Ascending aorta (tissue), 2 donors: ENCODE measurements around the gene DQX1. TPM values are rescaled to one million over a fixed set of nuclear protein-coding genes. Genes with fewer than 3 reads are reported as not detected.

Experiments used
- DNase-seq, 2 donors: peaks; one replicate each; pipeline ENCODE4 v3.0.0-alpha.2; 2019; ENCODE audit warnings: low spot score in 2 of 2
- H3K27ac ChIP-seq, 2 donors: fragments of 200-600 bp; sonication (generic); one replicate each; pipeline ENCODE4 v1.5.1; 2016 to 2017; ENCODE audit warnings: mild to moderate bottlenecking in 1 of 2
- H3K27me3 ChIP-seq: fragments of 200-600 bp; sonication (generic); one replicate; pipeline ENCODE4 v1.5.1; 2017
- H3K36me3 ChIP-seq, 2 donors: fragments of 200-600 bp; sonication (generic); one replicate each; pipeline ENCODE4 v1.5.1; 2016
- H3K4me1 ChIP-seq, 2 donors: fragments of 200-600 bp; sonication (generic); one replicate each; pipeline ENCODE4 v1.5.1; 2016 to 2017; ENCODE audit warnings: mild to moderate bottlenecking in 1 of 2
- H3K4me3 ChIP-seq, 2 donors: fragments of 200-600 bp; sonication (generic); one replicate each; pipeline ENCODE4 v1.5.1; 2016 to 2017; ENCODE audit warnings: mild to moderate bottlenecking in 1 of 2
- H3K9me3 ChIP-seq, 2 donors: fragments of 200-600 bp; sonication (generic); one replicate each; pipeline ENCODE4 v1.5.1; 2016
- intact Hi-C: fragments of 100-400 bp; cut with DNase I; formaldehyde crosslinking; loops from one replicate; pipeline ENCODE4 v1.15.1; 2023
- total RNA-seq: library from RNA; depleted of rRNA; stranded (reverse); fragments of >200 nt; gene quantifications from one replicate; pipeline ENCODE4 v1.1.0, GENCODE V29; 2016
- TF ChIP-seq, protein P1 (sequence below), 3 experiments: fragments of 200-600 bp in 2 of 3; fragments of 450-650 bp in 1 of 3; sonication (generic) in 2 of 3; IDR thresholded peaks; one replicate each; pipeline ENCODE4 v1.5.1; 2016 to 2019; ENCODE audit warnings: antibody characterized with exemption in 3 of 3, mild to moderate bottlenecking in 1 of 3, moderate library complexity in 1 of 3

The DQX1 gene
- total RNA-seq, 1 donor from 2014 or later, result not detected

DNA sequence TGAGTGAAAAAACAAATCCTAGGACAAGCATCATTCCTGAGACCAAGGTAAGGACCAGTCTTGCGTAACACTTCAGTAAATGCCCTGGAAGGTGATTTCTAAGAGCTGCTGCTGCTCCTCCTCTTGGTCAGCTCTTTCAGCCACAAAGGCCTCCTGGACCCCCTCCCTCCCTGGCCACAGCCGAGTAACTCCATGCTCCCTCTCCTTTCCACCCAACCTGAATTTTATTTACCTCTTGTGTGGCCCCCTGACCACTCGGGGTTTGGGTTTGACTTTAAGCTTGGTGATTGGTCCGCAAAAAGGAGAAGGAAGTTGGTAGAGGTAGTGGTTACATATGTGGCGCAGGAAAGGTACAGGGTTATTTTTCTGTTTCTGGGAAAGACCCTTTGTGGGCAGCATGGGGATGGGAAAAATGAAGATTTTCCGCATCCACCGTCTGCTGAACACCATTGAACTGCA is 12.9 kb upstream of the DQX1 start:
- intact Hi-C loops, result no loop called here
- TF ChIP-seq, protein P1, sequence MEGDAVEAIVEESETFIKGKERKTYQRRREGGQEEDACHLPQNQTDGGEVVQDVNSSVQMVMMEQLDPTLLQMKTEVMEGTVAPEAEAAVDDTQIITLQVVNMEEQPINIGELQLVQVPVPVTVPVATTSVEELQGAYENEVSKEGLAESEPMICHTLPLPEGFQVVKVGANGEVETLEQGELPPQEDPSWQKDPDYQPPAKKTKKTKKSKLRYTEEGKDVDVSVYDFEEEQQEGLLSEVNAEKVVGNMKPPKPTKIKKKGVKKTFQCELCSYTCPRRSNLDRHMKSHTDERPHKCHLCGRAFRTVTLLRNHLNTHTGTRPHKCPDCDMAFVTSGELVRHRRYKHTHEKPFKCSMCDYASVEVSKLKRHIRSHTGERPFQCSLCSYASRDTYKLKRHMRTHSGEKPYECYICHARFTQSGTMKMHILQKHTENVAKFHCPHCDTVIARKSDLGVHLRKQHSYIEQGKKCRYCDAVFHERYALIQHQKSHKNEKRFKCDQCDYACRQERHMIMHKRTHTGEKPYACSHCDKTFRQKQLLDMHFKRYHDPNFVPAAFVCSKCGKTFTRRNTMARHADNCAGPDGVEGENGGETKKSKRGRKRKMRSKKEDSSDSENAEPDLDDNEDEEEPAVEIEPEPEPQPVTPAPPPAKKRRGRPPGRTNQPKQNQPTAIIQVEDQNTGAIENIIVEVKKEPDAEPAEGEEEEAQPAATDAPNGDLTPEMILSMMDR (IDR thresholded peaks at IDR 0.05), result no peak
- no peak for DNase-seq
- no peaks in the 10 kb centered on the region for H3K4me1 ChIP-seq
- H3K27ac ChIP-seq, result no peak overlapping the region
- H3K9me3 ChIP-seq, result no peaks in the 10 kb centered on the region
- H3K27me3 ChIP-seq, result no peaks in the 10 kb centered on the region
- H3K4me3 ChIP-seq, result no peak overlapping the region
- no peaks in the 10 kb centered on the region for H3K36me3 ChIP-seq

DNA sequence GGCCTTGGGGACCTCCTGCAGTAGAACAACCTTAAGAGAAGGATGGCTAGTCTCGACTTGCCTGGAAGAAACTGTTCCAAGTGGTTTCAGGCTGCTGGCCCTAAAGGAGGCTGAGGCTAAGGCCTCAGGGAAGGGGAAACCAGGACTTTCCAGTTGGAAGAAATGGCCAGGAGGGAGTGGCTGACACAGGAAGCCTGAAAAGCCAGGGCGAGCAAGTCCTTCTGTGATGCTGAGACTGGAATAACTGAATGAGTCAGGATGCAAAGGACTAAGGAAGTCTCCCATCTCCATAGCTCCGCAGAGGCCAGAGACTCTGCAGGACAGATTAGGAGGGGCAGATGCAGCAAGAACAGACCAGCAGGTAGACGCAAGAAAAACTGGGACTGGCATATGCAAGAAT is 11.1 kb upstream of the DQX1 start:
- intact Hi-C loops, result no loop called here
- Histone ChIP-seq H3K36me3 (peaks cover 0 to 15% of the 10 kb centered on the region in 2 donors), H3K4me1 (no peaks in the 10 kb centered on the region), H3K9me3 (no peaks in the 10 kb centered on the region), H3K27me3 (no peaks in the 10 kb centered on the region), H3K27ac (no peak overlapping the region), H3K4me3 (no peak overlapping the region)
- DNase-seq, result no peak
- TF ChIP-seq, protein P1 (IDR thresholded peaks at IDR 0.05), result no peak

DNA sequence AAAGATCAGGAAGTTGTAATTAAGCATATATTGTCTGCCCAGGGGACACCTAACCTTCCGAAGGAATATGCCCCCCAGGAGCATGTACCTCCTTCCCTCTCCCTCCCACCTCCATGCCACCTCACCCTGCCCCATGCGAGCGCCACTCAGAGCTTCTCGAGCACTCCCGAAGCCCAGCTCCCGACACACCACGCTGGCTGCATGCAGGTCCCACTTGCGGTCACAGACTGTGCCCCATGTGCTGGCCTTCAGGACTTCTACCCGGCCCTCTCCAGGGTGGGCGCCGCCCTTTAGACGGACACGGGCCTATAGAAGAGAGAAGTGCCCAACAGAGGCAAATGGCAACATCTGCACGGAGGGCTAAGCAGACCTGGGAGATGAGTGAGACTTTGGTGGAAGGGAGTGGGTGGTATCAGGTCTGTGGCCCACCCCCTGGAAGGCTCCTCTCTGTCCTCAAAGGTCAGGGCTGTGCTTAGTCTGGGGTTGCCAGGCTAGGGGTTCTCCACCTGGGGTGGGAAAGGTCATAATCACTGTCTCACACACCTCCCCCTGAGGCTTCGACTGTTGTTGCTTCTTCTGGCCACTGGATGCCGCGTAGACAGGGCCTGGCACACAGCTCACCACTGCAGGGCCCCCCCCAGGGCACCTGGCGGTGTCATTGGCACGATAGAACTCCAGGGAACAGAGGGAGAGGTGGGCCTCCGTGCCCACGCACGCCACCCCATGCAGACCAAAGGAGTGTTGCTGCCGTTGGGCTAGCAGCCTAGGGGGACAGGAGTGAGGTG is 10.3 kb upstream of the DQX1 start:
- no peaks in the 10 kb centered on the region for H3K9me3 ChIP-seq
- no peak overlapping the region for H3K4me3 ChIP-seq
- peaks cover 0 to 19% of the 10 kb centered on the region in 2 donors for H3K36me3 ChIP-seq
- H3K27ac ChIP-seq, result no peak overlapping the region
- H3K4me1 ChIP-seq, result peaks cover 0 to 4% of the 10 kb centered on the region in 2 donors
- TF ChIP-seq, protein P1 (IDR thresholded peaks at IDR 0.05), result no peak
- intact Hi-C loops, result no loop called here
- H3K27me3 ChIP-seq, result no peaks in the 10 kb centered on the region
- DNase-seq, result no peak

DNA sequence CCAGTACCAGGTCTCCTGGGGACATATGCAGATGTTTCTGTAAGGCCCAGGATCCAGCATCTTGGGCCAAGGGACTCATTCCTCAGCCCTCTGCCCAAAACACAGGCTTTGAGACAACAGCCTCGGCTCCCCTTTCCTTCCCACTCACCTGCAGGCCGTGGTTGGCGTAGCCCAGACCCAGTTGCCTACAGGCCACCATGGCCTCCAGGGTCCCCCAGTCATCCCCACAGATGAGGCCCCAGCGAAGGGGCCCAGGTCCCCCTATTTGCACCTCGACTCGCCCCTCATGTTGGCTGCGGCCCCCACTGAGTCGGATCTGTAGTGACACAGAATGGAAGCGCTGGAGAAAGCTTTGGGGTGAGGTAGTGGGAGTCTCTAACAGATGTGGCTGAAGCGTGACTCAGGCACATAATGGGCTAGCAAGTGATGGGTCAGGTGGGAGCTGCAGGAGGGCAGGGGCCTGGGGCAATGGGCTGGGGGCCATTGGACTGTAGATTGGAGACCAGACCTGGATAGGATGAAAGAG is 9.5 kb upstream of the DQX1 start:
- no peak overlapping the region for H3K27ac ChIP-seq
- no peak overlapping the region for H3K4me3 ChIP-seq
- peaks cover 6 to 12% of the 10 kb centered on the region in 2 donors for H3K4me1 ChIP-seq
- TF ChIP-seq, protein P1 (IDR thresholded peaks at IDR 0.05), result no peak
- intact Hi-C loops, result no loop called here
- H3K36me3 ChIP-seq, result peaks cover 0 to 19% of the 10 kb centered on the region in 2 donors
- no peaks in the 10 kb centered on the region for H3K27me3 ChIP-seq
- no peaks in the 10 kb centered on the region for H3K9me3 ChIP-seq
- no peak for DNase-seq

DNA sequence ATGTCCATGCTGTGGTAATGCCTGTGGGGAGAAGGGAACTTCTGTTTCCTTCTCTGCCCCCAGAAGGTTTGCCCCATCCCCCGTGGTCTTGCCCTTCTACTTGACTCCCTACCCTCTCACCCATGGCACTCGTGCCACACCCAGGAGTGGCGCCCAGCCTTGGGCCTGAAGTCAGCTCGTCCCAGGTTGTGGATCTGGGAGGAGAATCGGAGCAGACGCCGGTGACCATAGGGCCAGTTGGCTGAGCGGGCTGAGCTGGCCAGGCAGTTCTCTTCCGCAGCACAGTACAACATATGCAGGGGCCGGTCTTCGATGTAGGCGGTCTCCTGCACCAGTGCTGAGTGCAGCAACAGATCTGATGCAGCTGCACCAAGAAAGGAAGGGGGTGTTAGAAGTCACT is 8.4 kb upstream of the DQX1 start:
- H3K4me1 ChIP-seq, result peaks cover 6 to 12% of the 10 kb centered on the region in 2 donors
- no peak overlapping the region for H3K27ac ChIP-seq
- peaks cover 0 to 19% of the 10 kb centered on the region in 2 donors for H3K36me3 ChIP-seq
- TF ChIP-seq, protein P1 (IDR thresholded peaks at IDR 0.05), result no peak
- intact Hi-C loops, result loop anchor here (5.0 kb wide), 1 partner anchor 118 kb away; the partner anchor contains the start of gene SEMA4F
- H3K9me3 ChIP-seq, result no peaks in the 10 kb centered on the region
- no peak for DNase-seq
- no peaks in the 10 kb centered on the region for H3K27me3 ChIP-seq
- no peak overlapping the region for H3K4me3 ChIP-seq
